Limb (tissue), 2 donors: ENCODE results near the gene SLC22A15.
"Not testable (repeated sequence)": the region's sequence is repeated elsewhere in the genome, so short reads cannot be mapped to it uniquely, and the experiment has no call there.

Experiments used
- DNase-seq, 2 donors: peaks; one replicate each; pipeline ENCODE4 v3.0.0-alpha.2; 2016; ENCODE audit errors: extremely low spot score in 2 of 2

SLC22A15 gene

DNA sequence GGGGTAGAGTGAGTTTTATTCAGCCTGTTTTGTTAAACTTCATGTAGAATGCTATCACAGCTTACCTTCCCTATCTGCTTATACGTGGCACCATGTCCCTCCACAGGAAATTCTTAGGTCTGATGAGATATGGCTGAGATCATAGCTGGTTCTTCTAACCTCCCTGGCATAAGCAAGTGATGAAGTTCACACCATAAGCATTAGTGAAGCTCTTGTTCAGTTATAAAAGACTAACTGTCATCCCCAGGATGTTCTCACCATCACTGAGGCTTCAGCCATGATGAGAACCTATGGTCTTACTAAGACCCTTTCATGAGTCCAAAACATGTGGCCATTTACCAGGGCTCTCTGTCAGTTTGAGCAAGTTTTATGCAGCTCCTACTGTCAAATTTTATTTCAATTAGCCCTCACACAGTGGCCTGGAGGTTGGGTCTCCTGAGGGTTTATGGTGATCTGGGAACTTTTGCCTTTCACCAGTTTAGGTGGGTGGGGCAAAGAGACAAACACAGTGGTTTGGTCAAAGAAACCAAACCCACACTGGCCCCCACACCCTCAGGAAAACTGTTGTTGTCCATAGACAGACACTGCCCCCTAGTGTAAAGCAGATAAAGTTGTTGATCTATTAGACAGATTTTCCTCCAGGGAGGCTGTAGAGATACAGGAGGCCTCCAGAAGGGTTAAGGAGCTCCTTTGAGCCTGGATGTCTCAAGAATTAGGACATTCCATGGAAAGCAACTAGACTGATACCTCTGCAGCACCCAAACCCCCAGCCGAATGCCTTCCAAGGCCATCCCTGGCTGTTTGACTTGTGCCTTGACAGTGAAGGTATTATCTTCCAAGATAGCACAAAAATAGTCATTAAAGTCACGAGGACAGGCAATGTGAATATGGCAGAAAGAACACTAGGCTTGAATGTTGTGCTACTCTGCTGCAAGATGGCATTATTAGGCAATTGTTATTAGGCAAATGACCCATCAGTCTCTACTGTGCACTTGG lies 5.0 kb downstream of the SLC22A15 start:
- DNase-seq: peak in 1 of 2 donors; percentile 32

DNA sequence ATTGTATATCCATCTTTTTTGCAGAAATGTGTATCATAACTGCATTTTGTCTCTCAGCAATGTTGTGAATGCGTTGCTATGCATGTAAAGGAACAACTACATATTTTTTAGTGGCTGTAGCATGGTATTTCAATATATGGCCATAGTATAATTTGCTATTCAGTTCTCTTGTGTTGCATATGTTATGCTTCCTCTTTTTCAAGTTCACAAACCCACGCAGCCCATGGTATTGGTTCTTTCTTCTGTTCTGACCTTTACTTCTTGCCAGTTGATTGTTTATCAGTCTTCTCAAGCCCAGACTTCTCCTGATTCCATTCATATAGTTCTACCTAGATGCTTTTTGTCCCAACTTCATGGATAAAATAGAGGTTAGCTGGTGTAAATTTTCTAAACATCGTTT lies 6.1 kb downstream of the SLC22A15 start:
- no peak for DNase-seq

DNA sequence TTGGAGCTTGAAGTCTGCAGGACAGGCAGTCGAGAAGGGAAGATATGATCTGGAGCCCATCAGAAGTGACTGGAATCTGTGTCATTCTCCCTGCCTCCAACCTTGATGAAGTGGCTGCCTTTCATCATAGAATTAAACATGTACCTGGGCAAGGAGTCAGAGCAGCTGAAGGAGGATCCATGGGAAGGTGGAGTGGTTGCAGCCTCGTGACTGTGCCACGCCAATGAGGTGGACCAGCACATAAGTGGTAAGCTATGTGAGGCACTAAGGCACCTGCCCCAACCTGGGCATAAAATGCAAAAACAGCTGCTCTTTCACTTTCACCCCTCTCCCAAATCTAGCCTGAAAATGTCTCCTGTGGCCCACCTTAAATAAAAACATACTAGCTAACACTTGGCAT lies 7.3 kb downstream of the SLC22A15 start:
- no peak for DNase-seq

DNA sequence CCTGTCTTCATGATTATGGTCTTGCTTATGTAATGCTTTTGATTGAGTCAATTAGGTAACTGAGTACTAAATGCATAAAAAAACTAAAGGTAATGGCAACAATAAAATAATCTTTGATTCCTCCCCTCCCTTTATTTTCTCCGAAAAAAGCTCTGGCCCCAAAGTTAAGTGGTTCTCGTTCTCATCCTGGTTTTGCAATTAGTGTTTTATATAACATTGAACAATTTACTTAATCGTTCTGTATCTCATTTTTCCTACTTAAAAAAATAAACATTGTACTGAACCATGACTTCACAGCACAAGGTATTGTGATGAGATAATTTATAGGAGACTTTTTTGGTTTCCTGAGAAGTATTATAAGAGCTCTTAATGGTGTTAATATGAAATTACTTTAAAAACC lies 11.3 kb downstream of the SLC22A15 start:
- DNase-seq: no peak

DNA sequence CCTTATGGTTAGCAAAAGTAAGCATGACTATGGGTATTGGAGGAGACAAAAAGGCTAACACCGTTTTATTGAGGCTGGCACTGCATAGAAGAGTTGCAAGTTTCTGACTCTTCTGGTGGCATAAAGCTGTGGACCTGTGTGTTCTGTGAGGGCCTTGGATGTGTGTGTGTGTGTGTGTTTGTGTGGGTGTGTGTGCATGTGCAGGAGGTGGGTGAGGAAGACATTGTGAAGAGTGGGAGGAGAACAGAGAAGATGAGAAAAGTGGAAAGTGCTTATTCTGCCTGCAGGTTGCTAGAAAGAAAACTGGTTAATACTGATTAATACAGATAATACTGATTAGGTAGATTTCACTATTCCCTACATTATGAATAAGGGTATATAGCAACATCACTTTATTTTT lies 12.6 kb downstream of the SLC22A15 start:
- DNase-seq: no peak

DNA sequence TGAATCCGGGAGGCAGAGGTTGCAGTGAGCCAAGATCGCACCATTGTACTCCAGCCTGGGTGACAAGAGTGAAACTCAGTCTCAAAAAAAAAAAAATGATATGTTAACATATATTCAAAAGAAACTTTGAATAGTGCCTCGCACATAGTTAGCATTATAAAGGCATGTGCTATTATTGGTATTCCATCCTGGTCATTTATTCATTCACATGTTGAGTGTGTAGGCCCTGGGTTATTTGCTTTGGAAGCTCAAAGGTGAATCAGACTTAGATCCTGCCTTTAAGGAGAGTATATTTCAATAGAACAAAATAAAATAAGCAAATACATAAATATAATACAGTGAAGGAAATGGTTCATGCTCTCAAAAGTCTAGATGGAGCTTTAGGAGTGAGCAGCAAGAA lies 13.4 kb downstream of the SLC22A15 start:
- DNase-seq: no peak

DNA sequence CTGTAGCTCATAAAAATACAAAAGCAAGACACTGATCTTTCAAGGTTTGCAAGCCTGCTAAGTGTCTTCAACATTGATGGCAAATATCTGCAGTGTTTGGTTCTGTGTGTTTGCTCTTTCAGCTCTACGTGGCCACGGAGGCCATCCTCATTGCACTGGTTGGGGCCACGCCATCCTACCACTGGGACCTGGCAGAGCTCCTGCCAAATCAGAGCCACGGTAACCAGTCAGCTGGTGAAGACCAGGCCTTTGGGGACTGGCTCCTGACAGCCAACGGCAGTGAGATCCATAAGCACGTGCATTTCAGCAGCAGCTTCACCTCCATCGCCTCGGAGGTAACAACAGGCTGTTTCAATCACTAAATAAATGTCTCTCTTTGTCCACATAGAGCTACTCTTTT lies 15.6 kb downstream of the SLC22A15 start:
- DNase-seq: no peak

DNA sequence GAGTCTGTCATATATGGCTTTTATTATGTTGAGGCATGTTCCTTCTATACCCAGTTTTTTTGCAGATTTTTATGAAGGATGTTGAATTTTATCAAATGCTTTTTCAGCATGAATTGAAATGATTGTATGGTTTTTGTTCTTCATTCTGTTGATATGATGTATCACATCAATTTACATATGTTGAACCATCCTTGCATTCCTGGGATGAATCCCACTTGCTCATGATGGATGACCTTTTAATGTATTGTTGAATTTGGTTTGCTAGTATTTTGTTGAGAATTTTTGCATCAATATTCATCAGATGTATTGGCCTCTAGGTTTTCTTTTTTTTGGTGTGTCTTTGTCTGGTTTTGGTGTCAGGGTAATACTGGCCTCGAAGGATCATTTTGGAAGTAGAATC lies 21.6 kb downstream of the SLC22A15 start:
- DNase-seq: not testable (repeated sequence)

DNA sequence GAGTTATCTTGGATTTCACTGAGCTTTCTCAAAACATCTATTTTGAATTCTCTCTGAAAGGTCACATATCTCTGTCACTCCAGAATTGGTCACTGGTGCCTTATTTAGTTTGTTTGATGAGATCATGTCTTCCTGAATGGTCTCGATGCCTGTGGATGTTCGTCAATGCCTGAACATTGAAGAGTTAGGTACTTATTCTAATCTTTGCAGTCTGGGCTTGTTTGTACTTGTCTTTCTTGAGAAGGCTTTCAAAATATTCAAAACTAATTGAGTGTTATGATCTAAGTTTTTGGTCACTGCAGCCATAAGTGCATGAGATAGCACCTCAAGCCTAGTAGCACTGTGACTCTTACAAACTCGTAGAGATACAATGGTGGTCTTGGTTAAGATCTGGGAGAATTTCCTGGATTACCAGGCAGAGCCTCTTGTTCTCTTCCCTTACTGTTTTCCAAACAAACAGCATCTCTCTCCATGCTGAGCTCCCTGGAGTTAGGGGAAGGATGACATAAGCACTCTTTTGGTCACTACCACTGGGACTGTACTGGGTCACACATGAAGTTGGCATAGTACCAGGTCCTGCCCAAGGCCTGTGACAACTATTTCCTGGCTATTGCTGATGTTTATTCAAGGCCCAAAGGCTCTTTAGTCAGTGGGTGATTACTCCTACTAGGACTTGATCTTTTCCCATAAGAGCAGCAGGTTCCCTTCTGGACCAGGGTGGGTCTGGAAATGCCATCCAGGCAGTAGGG lies 25.6 kb downstream of the SLC22A15 start:
- no peak for DNase-seq

DNA sequence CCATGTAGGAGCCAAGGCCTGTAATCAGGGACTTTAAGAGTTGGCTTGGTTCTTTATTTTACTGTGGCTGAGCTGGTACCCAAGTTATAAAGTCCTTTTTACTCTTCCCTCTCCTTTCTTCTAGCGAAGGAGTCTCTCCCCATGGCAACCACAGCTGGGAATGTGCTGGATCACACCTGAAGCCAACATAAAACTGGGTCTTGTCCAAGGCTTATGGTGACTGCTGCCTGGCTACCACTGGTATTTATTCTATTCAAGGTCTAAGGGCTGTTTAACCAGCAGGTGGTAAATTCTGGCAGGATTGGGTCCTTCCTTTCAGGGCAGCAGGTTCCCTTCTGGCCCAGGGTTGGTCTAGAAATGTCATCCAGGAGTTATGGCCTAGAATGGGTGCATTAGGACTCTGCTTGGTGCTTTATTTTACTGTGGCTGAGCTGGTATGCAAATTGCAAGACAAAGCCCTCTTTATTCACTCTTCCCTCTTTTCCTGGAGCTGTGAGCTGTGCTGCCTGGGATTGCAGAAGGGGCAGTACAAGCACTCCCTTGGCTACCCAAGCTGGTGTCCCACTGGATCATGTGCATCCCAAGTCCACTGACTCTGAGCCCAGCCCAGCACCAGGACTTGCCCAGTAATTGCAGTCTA lies 26.6 kb downstream of the SLC22A15 start:
- no peak for DNase-seq

DNA sequence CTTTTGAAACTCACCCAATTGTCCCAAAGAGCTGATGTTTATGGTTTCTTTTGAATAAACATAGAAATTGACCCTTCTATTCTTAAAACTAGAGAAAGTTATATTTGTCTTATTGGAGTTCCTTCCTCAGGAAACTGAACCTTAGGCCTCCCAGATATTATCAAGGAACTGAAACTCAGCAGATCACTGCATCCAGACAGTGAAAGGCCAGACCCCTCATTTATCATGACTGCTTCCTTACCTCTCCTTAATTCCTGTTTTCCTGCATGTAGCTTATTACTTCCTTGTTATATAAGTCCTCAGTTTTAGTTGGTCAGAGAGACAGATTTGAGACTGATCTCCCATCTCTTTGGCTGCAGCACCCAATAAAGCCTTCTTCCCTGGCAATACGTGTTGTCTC lies 27.5 kb downstream of the SLC22A15 start:
- DNase-seq: no peak

DNA sequence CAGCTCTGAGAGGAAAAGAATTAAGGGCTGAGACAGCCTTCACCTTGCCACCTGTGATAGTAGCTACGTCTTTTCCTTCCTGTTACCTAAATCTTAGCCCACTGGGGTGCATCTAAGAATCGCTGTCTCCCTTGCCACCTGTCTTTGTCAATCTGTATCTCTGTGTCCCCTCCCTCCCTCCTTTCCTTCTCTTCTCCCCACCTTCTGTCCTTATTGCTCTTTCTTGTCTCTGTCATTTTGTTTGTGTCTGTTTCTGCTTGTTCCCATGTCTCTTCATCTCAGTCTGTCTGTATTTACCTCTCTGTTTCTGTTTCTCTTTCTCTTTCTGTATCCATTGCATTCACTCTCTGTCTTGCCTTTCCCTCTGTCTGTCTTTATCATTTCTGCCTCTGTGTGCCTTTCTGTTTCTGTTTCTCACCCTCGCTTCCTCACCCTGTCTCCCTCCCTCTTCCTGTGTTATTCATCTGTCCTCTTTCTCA lies 30.2 kb downstream of the SLC22A15 start:
- no peak for DNase-seq

DNA sequence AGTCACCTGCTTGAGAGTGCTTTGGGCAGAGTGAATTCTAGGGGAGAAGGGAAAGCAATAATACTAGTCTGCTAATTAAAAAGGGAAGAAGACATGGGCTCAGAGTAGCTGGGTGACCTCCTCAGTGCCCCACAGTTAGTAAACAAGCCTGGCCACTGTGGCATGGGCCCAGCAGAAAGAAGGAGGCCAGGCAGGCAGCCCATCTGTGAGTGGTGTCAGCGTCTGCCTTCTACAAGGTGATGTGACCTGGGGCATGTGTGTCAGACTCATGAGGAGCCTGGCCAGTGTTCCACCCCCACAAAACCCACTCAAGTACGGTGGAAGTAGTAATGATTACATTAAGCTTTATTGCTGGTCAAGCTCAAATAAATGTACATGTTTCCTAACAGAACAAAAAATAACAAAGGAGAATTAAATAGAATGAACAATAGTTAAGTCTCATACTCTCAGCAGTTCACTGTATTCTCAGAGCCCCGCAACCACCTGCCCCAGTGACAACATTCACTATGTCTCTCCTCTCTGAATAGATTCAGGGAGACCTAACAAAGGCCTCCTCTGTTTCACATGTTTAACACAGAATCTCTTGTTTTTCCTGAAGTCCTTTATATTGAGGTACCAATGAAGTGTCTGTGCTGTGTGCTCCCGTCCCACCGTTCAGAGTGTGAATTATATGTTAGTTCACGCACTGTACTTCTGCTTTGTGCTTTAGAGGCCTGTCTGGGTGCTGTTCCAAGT lies 32.5 kb downstream of the SLC22A15 start:
- no peak for DNase-seq

DNA sequence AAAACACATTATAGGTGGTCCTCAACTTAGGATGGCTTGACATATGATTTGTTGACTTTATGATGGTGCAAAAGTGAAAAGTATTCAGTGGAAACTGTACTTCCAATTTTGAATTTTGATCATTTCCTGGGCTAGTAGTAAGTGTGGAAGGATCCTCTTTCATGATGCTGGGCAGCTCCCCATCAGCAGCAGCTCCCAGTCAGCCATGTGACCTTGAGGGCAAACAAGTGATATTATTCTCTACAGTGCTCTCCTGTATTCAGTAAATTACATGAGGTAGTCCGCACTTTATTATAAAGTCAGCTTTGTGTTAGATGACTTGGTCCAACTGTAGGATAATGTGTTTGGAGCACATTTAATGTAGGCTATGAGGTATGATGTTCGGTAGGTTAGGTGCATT lies 36.4 kb downstream of the SLC22A15 start:
- no peak for DNase-seq

DNA sequence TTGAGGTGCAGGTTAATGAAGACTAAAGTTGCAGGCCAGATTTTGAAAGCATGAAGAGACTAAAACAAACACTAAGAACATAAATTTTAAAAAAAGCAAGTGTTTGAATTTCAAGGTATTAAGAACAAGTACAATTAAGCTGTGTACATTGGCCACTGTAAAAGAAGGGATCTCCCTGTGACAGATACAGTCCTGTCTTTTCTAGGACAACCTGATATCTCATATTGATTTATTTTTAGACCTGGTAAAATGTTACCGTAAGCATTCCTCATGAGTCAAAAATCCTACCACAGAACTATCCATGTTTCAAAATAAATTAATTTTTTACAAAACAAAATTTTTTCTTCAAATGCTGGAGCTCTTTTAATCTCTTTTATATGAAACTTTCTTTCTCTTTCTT lies 39.4 kb downstream of the SLC22A15 start:
- DNase-seq: no peak

DNA sequence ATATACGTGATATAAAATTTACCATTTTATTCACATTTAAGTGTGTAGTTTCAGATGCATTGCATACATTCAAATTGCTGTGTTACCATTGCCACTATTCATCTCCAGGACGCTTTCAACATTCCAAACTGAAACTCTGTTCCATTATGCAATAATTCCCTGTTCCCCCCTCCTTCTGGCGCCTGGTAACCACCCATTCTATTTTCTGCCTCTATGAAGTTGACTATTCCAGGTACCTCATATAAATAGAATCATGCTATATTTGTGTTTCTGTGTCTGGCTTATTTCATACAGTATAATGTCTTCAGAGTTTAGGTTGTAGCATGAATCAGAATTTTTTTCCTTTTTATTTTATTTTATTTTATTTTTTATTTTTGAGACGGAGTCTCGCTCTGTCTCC lies 41.7 kb downstream of the SLC22A15 start:
- DNase-seq: no peak

DNA sequence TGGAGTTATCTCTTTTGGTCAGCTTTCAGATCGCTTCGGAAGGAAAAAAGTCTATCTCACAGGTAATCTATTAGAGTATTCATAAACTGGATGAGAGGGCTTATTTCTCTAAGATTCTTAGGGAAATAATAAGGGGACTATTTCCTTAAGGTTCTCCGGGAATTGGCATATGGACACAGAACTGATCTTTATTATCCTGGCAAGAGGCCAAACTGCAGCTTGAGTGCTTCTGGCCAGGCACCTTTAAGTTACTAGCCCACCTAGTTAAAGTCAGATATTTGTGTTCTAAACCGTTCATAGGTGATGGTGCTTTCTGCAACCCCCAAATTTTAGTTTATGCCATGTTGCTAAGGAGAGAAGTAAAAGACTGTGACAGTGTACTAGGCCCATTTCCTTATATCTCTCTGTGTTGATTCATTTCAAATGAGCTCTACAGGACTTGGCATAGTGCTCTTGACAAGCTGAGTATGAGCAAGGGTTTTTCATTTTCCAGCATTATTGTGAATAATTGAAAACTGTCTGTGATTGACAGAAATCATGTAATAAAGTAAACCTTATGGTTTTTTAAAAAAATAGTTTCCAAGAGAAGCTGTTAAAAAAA lies 43.4 kb downstream of the SLC22A15 start:
- no peak for DNase-seq

DNA sequence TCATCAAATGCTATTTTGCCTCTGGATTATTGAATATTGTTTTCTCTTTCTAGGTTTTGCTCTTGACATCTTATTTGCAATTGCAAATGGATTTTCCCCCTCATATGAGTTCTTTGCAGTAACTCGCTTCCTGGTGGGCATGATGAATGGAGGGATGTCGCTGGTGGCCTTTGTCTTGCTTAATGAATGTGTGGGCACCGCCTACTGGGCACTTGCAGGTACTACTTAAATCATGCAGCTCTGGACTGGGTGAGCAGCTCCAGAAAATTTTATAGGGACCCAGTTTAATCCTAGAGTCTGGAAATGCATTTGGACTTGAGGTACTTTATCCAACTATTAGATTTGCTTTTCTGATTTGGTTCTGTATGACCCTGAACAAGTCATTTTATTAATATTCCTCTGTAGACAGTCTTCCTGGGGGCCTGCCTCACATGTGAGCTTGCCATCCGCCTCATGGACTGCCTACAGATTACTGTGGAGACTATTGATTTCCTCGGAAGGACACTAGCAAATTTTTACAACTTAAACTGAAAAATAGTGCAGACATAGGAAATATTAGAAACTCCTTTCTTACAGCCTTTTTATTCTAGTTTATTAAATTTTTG lies 44.5 kb downstream of the SLC22A15 start:
- peak in 1 of 2 donors; percentile 43 for DNase-seq

DNA sequence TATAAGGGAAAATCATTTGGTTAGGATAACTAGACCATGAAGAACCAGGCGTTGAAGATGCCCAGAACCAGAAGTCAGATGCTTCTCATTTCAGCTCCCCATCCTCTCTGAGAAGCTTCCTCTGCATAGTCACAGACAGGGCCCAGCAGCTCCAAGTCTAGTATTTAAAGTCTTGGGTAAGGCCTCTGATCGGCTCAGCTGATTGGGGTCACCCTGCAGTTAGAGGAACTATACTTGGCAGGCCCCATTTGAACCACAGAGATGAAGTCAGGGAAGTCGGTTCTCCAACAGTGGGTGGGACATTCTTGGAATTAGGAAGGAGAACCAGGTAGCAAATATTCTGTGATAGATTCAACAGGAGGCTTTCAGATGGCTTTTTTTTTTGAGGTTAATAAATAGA lies 48.3 kb downstream of the SLC22A15 start:
- no peak for DNase-seq

DNA sequence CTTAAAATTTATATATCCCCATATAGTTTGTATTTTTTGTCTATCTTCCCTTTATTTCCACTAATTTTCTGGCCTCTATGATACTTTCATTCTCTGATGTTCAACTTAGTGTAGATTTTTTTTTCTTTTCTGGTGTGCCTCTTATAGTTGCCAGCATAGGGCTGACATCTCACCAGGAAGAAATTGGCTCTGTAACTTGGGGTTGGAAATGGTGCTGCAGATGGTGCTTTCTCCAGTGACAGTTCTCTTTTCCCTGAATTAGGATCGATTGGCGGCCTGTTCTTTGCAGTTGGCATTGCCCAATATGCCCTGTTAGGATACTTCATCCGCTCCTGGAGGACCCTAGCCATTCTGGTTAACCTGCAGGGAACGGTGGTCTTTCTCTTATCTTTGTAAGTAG lies 50.3 kb downstream of the SLC22A15 start:
- DNase-seq: no peak
